Liver (tissue), 9 donors: Measurements from ENCODE around the gene EVL. TPM values are rescaled to one million over a fixed set of nuclear protein-coding genes. Genes with fewer than 3 reads are reported as not detected.
A peak's percentile ranks its signal among the peaks of the same experiment; 100 is the strongest.

Source experiments
- DNase-seq: peaks from one replicate; pipeline ENCODE4 v3.0.0-alpha.2; 2017; ENCODE audit warnings: low spot score
- H3K27ac ChIP-seq, 2 donors: one replicate each; pipeline ENCODE4 v1.7.0; 2013; ENCODE audit warnings: inconsistent platforms in 2 of 2, low read length in 2 of 2, control low read depth in 1 of 2, low read depth in 1 of 2, mild to moderate bottlenecking in 1 of 2
- H3K27me3 ChIP-seq, 4 donors: one replicate each; pipeline versions ENCODE4 v1.6.1 to v1.7.0; 2013; ENCODE audit warnings: low read length in 3 of 4, inconsistent platforms in 1 of 4, mild to moderate bottlenecking in 1 of 4, moderate library complexity in 1 of 4; ENCODE audit not compliant: control insufficient read depth in 4 of 4, insufficient read depth in 4 of 4
- H3K36me3 ChIP-seq, 4 donors: one replicate each; pipeline versions ENCODE4 v1.6.1 to v1.7.0; 2013; ENCODE audit warnings: low read length in 3 of 4, mild to moderate bottlenecking in 3 of 4, low read depth in 1 of 4, moderate library complexity in 1 of 4; ENCODE audit not compliant: control insufficient read depth in 4 of 4, insufficient read depth in 3 of 4
- H3K4me1 ChIP-seq, 4 donors: one replicate each; pipeline versions ENCODE4 v1.6.1 to v1.7.0; 2013; ENCODE audit warnings: low read length in 3 of 4, mild to moderate bottlenecking in 3 of 4, moderate library complexity in 1 of 4; ENCODE audit not compliant: control insufficient read depth in 4 of 4, insufficient read depth in 4 of 4
- H3K4me3 ChIP-seq, 3 donors: one replicate each; pipeline versions ENCODE4 v1.6.1 to v1.7.0; 2013; ENCODE audit warnings: low read length in 3 of 3, control low read depth in 1 of 3, low read depth in 1 of 3, mild to moderate bottlenecking in 1 of 3
- H3K9ac ChIP-seq, 2 donors: one replicate each; pipeline ENCODE4 v1.7.0; 2013; ENCODE audit warnings: low read length in 2 of 2, mild to moderate bottlenecking in 2 of 2, moderate library complexity in 2 of 2, control low read depth in 1 of 2, low read depth in 1 of 2
- H3K9me3 ChIP-seq, 4 donors: one replicate each; pipeline versions ENCODE4 v1.6.1 to v1.7.0; 2013; ENCODE audit warnings: low read length in 3 of 4; ENCODE audit not compliant: control insufficient read depth in 4 of 4
- ATF3 ChIP-seq: IDR thresholded peaks from 2 replicates; pipeline ENCODE4 v1.6.1; 2016; ENCODE audit warnings: antibody characterized with exemption
- EGR1 ChIP-seq, 2 donors: IDR thresholded peaks; 2 replicates each; pipeline ENCODE4 v1.6.1; 2016 to 2018; ENCODE audit warnings: antibody characterized with exemption in 2 of 2, low read depth in 2 of 2
- FOXA1 ChIP-seq: IDR thresholded peaks from 2 replicates; pipeline ENCODE4 v1.6.1; 2016; ENCODE audit warnings: antibody characterized with exemption
- HNF4A ChIP-seq, 2 donors: conservative IDR thresholded peaks; 2 replicates each; pipeline ENCODE4 v1.6.1; 2016; ENCODE audit warnings: antibody characterized with exemption in 2 of 2, mild to moderate bottlenecking in 2 of 2
- HNF4G ChIP-seq: IDR thresholded peaks from 2 replicates; pipeline ENCODE4 v1.6.1; 2016; ENCODE audit warnings: antibody characterized with exemption
- JUND ChIP-seq, 2 donors: IDR thresholded peaks; 2 replicates each; pipeline ENCODE4 v1.6.1; 2016; ENCODE audit warnings: antibody characterized with exemption in 2 of 2
- NR2F2 ChIP-seq: IDR thresholded peaks from 2 replicates; pipeline ENCODE4 v1.6.1; 2016; ENCODE audit warnings: antibody characterized with exemption
- RAD21 ChIP-seq, 2 donors: IDR thresholded peaks; 2 replicates each; pipeline ENCODE4 v1.6.1; 2016; ENCODE audit warnings: antibody characterized with exemption in 2 of 2, mild to moderate bottlenecking in 2 of 2
- REST ChIP-seq: IDR thresholded peaks from 2 replicates; pipeline ENCODE4 v1.6.1; 2016; ENCODE audit warnings: antibody characterized with exemption, mild to moderate bottlenecking
- RXRA ChIP-seq, 2 donors: IDR thresholded peaks; 2 replicates each; pipeline ENCODE4 v1.6.1; 2017 to 2018; ENCODE audit warnings: antibody characterized with exemption in 2 of 2, mild to moderate bottlenecking in 1 of 2
- SP1 ChIP-seq: IDR thresholded peaks from 2 replicates; pipeline ENCODE4 v1.6.1; 2018; ENCODE audit warnings: antibody characterized with exemption, mild to moderate bottlenecking
- TAF1 ChIP-seq: conservative IDR thresholded peaks from 2 replicates; pipeline ENCODE4 v1.6.1; 2016; ENCODE audit warnings: antibody characterized with exemption, mild to moderate bottlenecking
- YY1 ChIP-seq: IDR thresholded peaks from 2 replicates; pipeline ENCODE4 v1.6.1; 2016; ENCODE audit warnings: antibody characterized with exemption, mild to moderate bottlenecking
- ZBTB33 ChIP-seq: IDR thresholded peaks from 2 replicates; pipeline ENCODE4 v1.6.1; 2016; ENCODE audit warnings: antibody characterized with exemption
- WGBS: extraction: QIAGEN DNeasy Blood & Tissue Kit; methylation state at CpG from one replicate; pipeline ENCODE4 v1.1.7; 2013; 5-methylcytosine and 5-hydroxymethylcytosine counted together
- polyA plus RNA-seq, 2 donors: library from polyadenylated mRNA; stranded (reverse) in 1 of 2; unstranded in 1 of 2; fragments of 200-250 nt in 1 of 2; fragments of >200 nt in 1 of 2; fragmentation: Nextera tagmentation in 1 of 2; extraction: Ambion mirVana in 1 of 2; gene quantifications; one replicate each; pipeline versions ENCODE4 v1.2.1 to v1.2.3, GENCODE V29; 2013 to 2015
- total RNA-seq, 2 donors: library from RNA; depleted of rRNA; stranded (reverse); fragments of >200 nt; gene quantifications; one replicate each; pipeline ENCODE4 v1.2.3, GENCODE V29; 2014
- donor health status: healthy.
- donor health status: healthy.
- donor health status: healthy.
- donor health status: healthy.
- donor health status: healthy.

EVL gene
- total and polyA plus RNA-seq, 4 donors, result 11.3 to 85.9 (median 33.9) TPM

GRCh38 chr14:100140452-100141078 lies 75.3 kb downstream of the EVL start:
- H3K4me1 ChIP-seq, result peaks cover 3 to 16% (median 7%) of the 10 kb centered on the region in 4 donors
- no peak for TF ChIP-seq ATF3
- peak in 1 of 2 donors; percentile 10 for TF ChIP-seq RAD21 (IDR thresholded peaks at IDR 0.05)
- no peak overlapping the region for H3K4me3 ChIP-seq
- no peaks in the 10 kb centered on the region for H3K9me3 ChIP-seq
- H3K36me3 ChIP-seq, result peaks cover 0 to 13% (median 6%) of the 10 kb centered on the region in 4 donors
- WGBS, result 83% methylated on average over 16 of the region's 16 CpGs
- DNase-seq, result peak; percentile 59
- no peak overlapping the region for H3K27ac ChIP-seq
- H3K9ac ChIP-seq, result no peak overlapping the region
- H3K27me3 ChIP-seq, result no peaks in the 10 kb centered on the region

- Histone ChIP-seq H3K9ac (no peak overlapping the region), H3K4me3 (no peak overlapping the region), H3K4me1 (peaks cover 3 to 16% (median 7%) of the 10 kb centered on the region in 4 donors), H3K27me3 (no peaks in the 10 kb centered on the region), H3K9me3 (no peaks in the 10 kb centered on the region), H3K27ac (no peak overlapping the region), H3K36me3 (peaks cover 0 to 12% (median 5%) of the 10 kb centered on the region in 4 donors)
- WGBS, result 96% methylated on average over 7 of the region's 7 CpGs
- TF ChIP-seq REST (no peak), EGR1 (IDR thresholded peaks at IDR 0.05; ENCODE audit: low read depth in 2 of 2) (no peak), ATF3 (no peak), FOXA1 (no peak), NR2F2 (no peak), TAF1 (no peak), JUND (IDR thresholded peaks at IDR 0.05) (no peak)
- no peak for DNase-seq
These were observed 75.9 kb downstream of the EVL start for GRCh38 chr14:100141098-100141497.

GRCh38 chr14:100142073-100143040 lies 77.1 kb downstream of the EVL start:
- Histone ChIP-seq H3K36me3 (peaks cover 0 to 6% (median 3%) of the 10 kb centered on the region in 4 donors), H3K9me3 (no peaks in the 10 kb centered on the region), H3K4me3 (no peak overlapping the region), H3K4me1 (peaks cover 3 to 16% (median 7%) of the 10 kb centered on the region in 4 donors), H3K27ac (no peak overlapping the region), H3K27me3 (no peaks in the 10 kb centered on the region), H3K9ac (no peak overlapping the region)
- TF ChIP-seq ZBTB33 (no peak), JUND (IDR thresholded peaks at IDR 0.05) (no peak), RXRA (IDR thresholded peaks at IDR 0.05) (no peak), YY1 (no peak), SP1 (peak; percentile 18), HNF4G (no peak), HNF4A (conservative IDR thresholded peaks at IDR 0.05) (no peak)
- 57% methylated on average over 14 of the region's 14 CpGs for WGBS
- DNase-seq, result peak; percentile 90
